Brain microvascular endothelial cell (primary cell): ENCODE results near the gene ADNP2.

Source experiments
- DNase-seq: peaks from one replicate; pipeline ENCODE4 v3.0.0-alpha.2; 2020
- H3K27ac ChIP-seq: fragments of 250-450 bp; sonication (Bioruptor Pico); 2 replicates; pipeline ENCODE4 v1.5.1; 2020; ENCODE audit warnings: mild to moderate bottlenecking, moderate library complexity
- H3K27me3 ChIP-seq: fragments of 250-450 bp; sonication (Bioruptor Pico); replicated peaks from 2 replicates; pipeline ENCODE4 v1.5.1; 2020; ENCODE audit warnings: mild to moderate bottlenecking
- H3K36me3 ChIP-seq: fragments of 250-450 bp; sonication (Bioruptor Pico); replicated peaks from 2 replicates; pipeline ENCODE4 v1.5.1; 2020; ENCODE audit warnings: mild to moderate bottlenecking
- H3K4me3 ChIP-seq: 2 replicates; pipeline ENCODE4 v1.5.1; 2011; ENCODE audit warnings: low read depth, mild to moderate bottlenecking, control low read depth, low read length, moderate library complexity
- CTCF ChIP-seq: IDR thresholded peaks from 2 replicates; pipeline ENCODE4 v1.5.1; 2011; ENCODE audit warnings: low read depth, mild to moderate bottlenecking, moderate library complexity, low read length, control low read depth, inconsistent platforms; ENCODE audit errors: missing control alignments
- in situ Hi-C: cut with HindIII; loops from 2 replicates; pipeline ENCODE4 v1.10.0; 2017; ENCODE audit warnings: low sequenced_read_pairs, low pct_ligation_motif_present

ADNP2 gene

DNA sequence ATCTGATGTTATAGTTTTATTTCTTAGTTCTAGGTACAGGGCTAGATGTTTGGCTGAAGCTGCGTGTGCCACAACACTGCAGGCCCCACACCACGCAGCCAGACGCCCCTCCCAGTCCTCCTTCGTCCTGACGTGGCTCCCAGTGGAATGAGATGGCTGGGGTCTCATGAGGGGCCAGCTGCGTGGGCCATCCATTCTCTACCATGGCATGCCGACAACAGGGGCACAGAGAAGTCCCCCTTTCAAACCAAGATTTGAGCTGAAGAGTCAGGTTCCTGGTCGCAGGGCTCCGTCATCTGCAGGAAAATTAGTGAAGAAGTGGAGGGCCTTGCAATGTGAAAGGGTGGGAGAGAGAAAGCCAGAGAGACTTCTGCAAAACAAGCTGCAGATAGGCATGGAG is 73.8 kb downstream of the ADNP2 start:
- no peaks in the 10 kb centered on the region for H3K27me3 ChIP-seq
- H3K4me3 ChIP-seq: no peak overlapping the region
- in situ Hi-C loops: no loop called here
- no peak overlapping the region for H3K27ac ChIP-seq
- TF ChIP-seq CTCF: no peak
- H3K36me3 ChIP-seq: no peaks in the 10 kb centered on the region
- DNase-seq: no peak

DNA sequence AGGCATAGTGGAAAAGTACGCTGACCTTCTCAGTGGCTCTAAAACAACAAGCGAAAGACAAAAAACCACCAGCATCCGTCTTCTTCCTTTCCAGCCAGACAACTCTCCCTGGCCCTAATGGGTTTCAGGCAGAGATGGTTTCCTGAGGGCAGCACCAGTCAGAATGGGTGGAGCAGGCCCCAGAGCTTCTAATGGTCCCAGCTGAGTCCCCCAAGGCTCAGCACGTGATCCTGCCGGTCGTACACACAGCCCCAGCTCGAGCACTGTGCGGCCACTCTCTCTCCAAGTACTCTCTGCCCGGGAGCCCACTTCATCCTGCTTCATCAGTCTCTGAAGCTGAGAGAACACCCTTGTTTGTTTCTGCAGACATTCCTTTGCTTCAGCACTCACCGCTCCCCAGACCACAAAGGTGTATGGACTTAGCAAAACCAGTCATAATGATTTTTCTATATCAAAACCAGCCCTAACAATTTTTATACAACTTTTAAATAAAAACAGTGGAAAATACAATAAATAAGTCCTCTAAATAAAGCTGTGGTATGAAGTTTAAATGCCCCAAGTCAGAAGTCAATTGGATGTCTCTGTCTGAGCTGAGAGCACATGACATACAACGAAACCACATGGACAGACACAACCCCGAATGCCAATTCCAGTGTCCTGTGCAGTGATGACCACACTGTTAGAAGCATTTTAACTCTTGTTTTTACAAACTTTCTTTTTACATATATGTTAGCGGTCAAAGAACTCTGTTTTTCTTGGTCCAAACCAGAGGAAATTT is 74.4 kb downstream of the ADNP2 start:
- Histone ChIP-seq H3K27ac (no peak overlapping the region), H3K27me3 (no peaks in the 10 kb centered on the region), H3K36me3 (no peaks in the 10 kb centered on the region), H3K4me3 (no peak overlapping the region)
- in situ Hi-C loops: no loop called here
- TF ChIP-seq CTCF: no peak
- no peak for DNase-seq

GRCh38 chr18:80184243-80184772 is 75.2 kb downstream of the ADNP2 start:
- H3K27me3 ChIP-seq: no peaks in the 10 kb centered on the region
- H3K4me3 ChIP-seq: no peak overlapping the region
- in situ Hi-C loops: no loop called here
- H3K36me3 ChIP-seq: no peaks in the 10 kb centered on the region
- TF ChIP-seq CTCF: no peak
- no peak overlapping the region for H3K27ac ChIP-seq
- no peak for DNase-seq

- no peak overlapping the region for H3K4me3 ChIP-seq
- no peak overlapping the region for H3K27ac ChIP-seq
- DNase-seq: no peak
- no peaks in the 10 kb centered on the region for H3K27me3 ChIP-seq
- no peak for TF ChIP-seq CTCF
- no peaks in the 10 kb centered on the region for H3K36me3 ChIP-seq
- in situ Hi-C loops: no loop called here
These were observed 76.5 kb downstream of the ADNP2 start for GRCh38 chr18:80185545-80185944.

DNA sequence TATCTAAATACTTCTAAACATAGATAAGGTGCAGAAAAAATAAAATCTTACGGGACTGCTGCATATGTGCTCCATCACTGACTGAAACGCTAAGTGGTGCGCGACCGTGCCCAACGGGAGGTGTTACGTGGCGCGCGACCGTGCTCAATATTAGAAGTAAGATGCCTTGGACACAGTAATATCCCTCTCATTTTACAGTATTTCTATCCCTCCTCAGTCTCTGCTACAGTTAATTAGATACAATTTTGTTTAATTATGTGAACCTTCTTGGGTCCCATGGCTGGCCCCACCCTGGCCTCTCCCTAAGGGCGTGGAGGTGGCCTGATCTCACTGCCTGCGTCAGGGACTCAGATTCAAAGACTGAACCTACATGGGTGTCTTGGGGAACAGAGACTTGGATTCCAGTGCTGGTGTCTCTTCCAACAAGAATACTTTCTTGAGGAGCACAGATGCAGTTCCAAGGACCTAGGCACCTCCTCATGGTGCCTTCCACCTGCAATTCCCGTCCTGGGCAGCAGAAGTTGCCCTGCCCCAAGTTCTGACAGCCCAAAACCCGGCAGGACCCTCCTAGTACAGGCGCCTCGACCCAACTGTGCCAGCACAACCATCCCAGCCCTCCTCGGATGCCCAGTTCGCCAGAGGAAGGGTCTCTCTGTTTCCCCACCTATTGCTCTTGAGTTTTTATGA is 79.0 kb downstream of the ADNP2 start:
- Histone ChIP-seq H3K36me3 (no peaks in the 10 kb centered on the region), H3K27me3 (no peaks in the 10 kb centered on the region), H3K27ac (no peak overlapping the region), H3K4me3 (no peak overlapping the region)
- in situ Hi-C loops: no loop called here
- TF ChIP-seq CTCF: no peak
- no peak for DNase-seq
